Cardiac fibroblast (primary cell): ENCODE results near the gene CDH23.

Experiments
- DNase-seq, 2 donors: peaks; one replicate each; pipeline versions ENCODE4 v3.0.0 to v3.0.0-alpha.2; 2010; ENCODE audit warnings: low read depth in 2 of 2
- H3K4me3 ChIP-seq, 2 donors: replicated peaks in 1 of 2; 1 replicate in 1 of 2; 2 replicates in 1 of 2; pipeline ENCODE4 v1.5.1; 2011; ENCODE audit warnings: low read depth in 2 of 2, low read length in 2 of 2, mild to moderate bottlenecking in 2 of 2, moderate library complexity in 1 of 2
- CTCF ChIP-seq: IDR thresholded peaks from one replicate; pipeline ENCODE4 v1.5.1; 2011; ENCODE audit warnings: low read depth, mild to moderate bottlenecking, low read length, inconsistent platforms

Gene CDH23

GRCh38 chr10:71806704-71807556, 410.2 kb downstream of the CDH23 start:
- no peak for DNase-seq
- no peak for TF ChIP-seq CTCF
- H3K4me3 ChIP-seq: no peak overlapping the region

GRCh38 chr10:71807557-71808510, 411.1 kb downstream of the CDH23 start:
- no peak for DNase-seq
- no peak for TF ChIP-seq CTCF

GRCh38 chr10:71809628-71810027, 412.9 kb downstream of the CDH23 start:
- TF ChIP-seq CTCF: no peak
- no peak for DNase-seq
- H3K4me3 ChIP-seq: no peak overlapping the region

More at GRCh38 chr10:71807557-71808510, 411.1 kb downstream of the CDH23 start:
- no peak overlapping the region for H3K4me3 ChIP-seq

- TF ChIP-seq CTCF: no peak
- H3K4me3 ChIP-seq: no peak overlapping the region
- no peak for DNase-seq
Measured at GRCh38 chr10:71810048-71810750, 413.5 kb downstream of the CDH23 start.

- no peak overlapping the region for H3K4me3 ChIP-seq
- DNase-seq: no peak
- TF ChIP-seq CTCF: no peak
Measured at GRCh38 chr10:71811351-71811750, 414.6 kb downstream of the CDH23 start.
